Effector memory CD4-positive, alpha-beta T cell (primary cell): ENCODE results near the gene FADS3.

Experiments
- DNase-seq, 3 donors: peaks; one replicate each; pipeline ENCODE4 v3.0.0-alpha.2; 2020
- H3K27ac ChIP-seq: 2 replicates; pipeline ENCODE4 v1.7.0; 2013; ENCODE audit warnings: mild to moderate bottlenecking, low read length, moderate library complexity; ENCODE audit not compliant: insufficient read depth, poor library complexity, severe bottlenecking
- H3K27me3 ChIP-seq: replicated peaks from 2 replicates; pipeline ENCODE4 v1.7.0; 2013; ENCODE audit warnings: mild to moderate bottlenecking, low read length; ENCODE audit not compliant: insufficient read depth, control insufficient read depth, poor library complexity, severe bottlenecking
- H3K36me3 ChIP-seq: 2 replicates; pipeline ENCODE4 v1.7.0; 2013; ENCODE audit warnings: mild to moderate bottlenecking, low read length, moderate library complexity; ENCODE audit not compliant: control insufficient read depth, insufficient read depth
- H3K4me1 ChIP-seq: 2 replicates; pipeline ENCODE4 v1.7.0; 2013; ENCODE audit warnings: low read length, mild to moderate bottlenecking; ENCODE audit not compliant: control insufficient read depth, insufficient read depth, poor library complexity, severe bottlenecking
- H3K4me3 ChIP-seq: 2 replicates; pipeline ENCODE4 v1.7.0; 2013; ENCODE audit warnings: low read length, low read depth, mild to moderate bottlenecking; ENCODE audit not compliant: insufficient read depth, poor library complexity, severe bottlenecking
- H3K9me3 ChIP-seq: 2 replicates; pipeline ENCODE4 v1.7.0; 2013; ENCODE audit warnings: mild to moderate bottlenecking, low read length, moderate library complexity; ENCODE audit not compliant: control insufficient read depth

Gene FADS3

GRCh38 chr11:61913699-61914395 is 22.5 kb upstream of the FADS3 start:
- Histone ChIP-seq H3K9me3 (no peaks in the 10 kb centered on the region), H3K27me3 (peaks cover 8% of the 10 kb centered on the region), H3K4me3 (no peak overlapping the region), H3K4me1 (no peaks in the 10 kb centered on the region), H3K27ac (no peak overlapping the region), H3K36me3 (no peaks in the 10 kb centered on the region)
- no peak for DNase-seq

DNA sequence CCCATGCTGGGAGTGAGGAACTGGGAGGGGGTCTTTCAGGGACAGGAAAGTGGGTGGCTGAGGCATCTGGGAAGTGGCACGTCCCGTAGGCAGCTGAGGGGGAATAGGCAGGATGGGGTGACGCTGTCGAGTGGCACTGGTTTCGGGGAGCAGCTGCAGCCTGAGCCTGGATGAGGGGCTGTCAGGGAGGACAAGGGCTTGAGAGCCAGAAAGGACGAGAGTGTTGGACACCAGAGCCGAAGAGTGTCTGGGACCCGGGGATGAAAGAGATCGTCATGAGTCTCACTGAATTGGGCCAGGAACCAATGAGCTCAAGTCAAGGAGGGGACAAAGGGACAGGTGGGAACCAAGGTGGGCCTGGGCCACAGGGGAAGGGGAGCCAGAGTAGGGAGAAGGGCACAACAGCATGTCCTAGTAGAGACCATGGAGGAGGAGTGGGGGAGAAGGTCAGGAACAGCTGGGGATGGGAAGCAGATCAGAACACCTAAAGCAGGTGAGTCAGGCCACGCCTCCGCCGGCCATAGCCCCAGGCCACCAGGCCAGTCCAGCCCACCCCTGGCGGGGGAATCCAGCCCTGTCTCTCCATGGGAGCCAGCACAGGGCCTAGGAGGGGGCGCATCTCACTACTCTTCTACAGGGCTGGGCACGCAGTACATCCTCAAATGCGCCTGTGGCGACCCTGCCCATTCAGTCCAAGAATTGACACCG is 21.8 kb upstream of the FADS3 start:
- no peaks in the 10 kb centered on the region for H3K9me3 ChIP-seq
- H3K4me3 ChIP-seq: no peak overlapping the region
- H3K27ac ChIP-seq: no peak overlapping the region
- DNase-seq: no peak
- peaks cover 8% of the 10 kb centered on the region for H3K27me3 ChIP-seq
- H3K4me1 ChIP-seq: no peaks in the 10 kb centered on the region
- no peaks in the 10 kb centered on the region for H3K36me3 ChIP-seq

GRCh38 chr11:61912530-61912898 is 21.2 kb upstream of the FADS3 start:
- Histone ChIP-seq H3K36me3 (no peaks in the 10 kb centered on the region), H3K4me1 (no peaks in the 10 kb centered on the region), H3K4me3 (no peak overlapping the region), H3K9me3 (no peaks in the 10 kb centered on the region), H3K27ac (no peak overlapping the region), H3K27me3 (peaks cover 4% of the 10 kb centered on the region)
- no peak for DNase-seq

GRCh38 chr11:61911701-61912529 is 20.6 kb upstream of the FADS3 start:
- no peak for DNase-seq
- peaks cover 3% of the 10 kb centered on the region for H3K27me3 ChIP-seq
- H3K27ac ChIP-seq: no peak overlapping the region
- no peak overlapping the region for H3K4me3 ChIP-seq
- H3K9me3 ChIP-seq: no peaks in the 10 kb centered on the region
- no peaks in the 10 kb centered on the region for H3K36me3 ChIP-seq
- no peaks in the 10 kb centered on the region for H3K4me1 ChIP-seq

DNA sequence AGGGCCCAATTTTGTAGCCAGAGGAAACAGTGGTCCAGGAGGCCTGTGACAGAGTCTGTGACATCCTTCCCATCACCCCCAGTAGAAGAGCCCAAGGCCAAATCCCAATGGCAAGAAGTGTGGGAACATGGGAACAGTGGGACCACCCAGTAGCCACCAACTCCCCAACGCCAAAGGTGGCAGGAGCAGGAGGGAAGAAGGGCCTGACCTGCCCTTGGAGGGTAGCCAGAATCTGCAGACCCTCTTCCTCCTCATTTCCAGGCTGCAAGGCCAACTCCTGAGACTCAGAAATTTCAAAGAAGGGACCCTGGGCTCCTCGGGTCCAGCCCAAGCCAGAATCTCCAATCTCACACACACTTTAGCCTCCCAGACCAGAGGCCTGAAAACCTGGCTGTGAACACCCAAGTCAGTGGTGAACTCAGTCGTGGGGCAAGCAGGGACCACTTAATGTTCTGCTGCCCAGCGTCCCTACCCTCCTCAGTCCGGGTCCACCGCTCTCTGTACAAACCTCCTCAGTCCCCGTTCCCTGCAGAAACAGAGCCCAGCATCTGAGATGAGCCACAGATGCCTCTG is 19.9 kb upstream of the FADS3 start:
- Histone ChIP-seq H3K27me3 (no peaks in the 10 kb centered on the region), H3K9me3 (no peaks in the 10 kb centered on the region), H3K27ac (no peak overlapping the region), H3K36me3 (no peaks in the 10 kb centered on the region), H3K4me1 (no peaks in the 10 kb centered on the region), H3K4me3 (no peak overlapping the region)
- no peak for DNase-seq

GRCh38 chr11:61910187-61911127 is 19.1 kb upstream of the FADS3 start:
- no peaks in the 10 kb centered on the region for H3K4me1 ChIP-seq
- H3K9me3 ChIP-seq: no peaks in the 10 kb centered on the region
- no peak overlapping the region for H3K4me3 ChIP-seq
- no peak overlapping the region for H3K27ac ChIP-seq
- no peaks in the 10 kb centered on the region for H3K36me3 ChIP-seq
- no peaks in the 10 kb centered on the region for H3K27me3 ChIP-seq
- DNase-seq: no peak

DNA sequence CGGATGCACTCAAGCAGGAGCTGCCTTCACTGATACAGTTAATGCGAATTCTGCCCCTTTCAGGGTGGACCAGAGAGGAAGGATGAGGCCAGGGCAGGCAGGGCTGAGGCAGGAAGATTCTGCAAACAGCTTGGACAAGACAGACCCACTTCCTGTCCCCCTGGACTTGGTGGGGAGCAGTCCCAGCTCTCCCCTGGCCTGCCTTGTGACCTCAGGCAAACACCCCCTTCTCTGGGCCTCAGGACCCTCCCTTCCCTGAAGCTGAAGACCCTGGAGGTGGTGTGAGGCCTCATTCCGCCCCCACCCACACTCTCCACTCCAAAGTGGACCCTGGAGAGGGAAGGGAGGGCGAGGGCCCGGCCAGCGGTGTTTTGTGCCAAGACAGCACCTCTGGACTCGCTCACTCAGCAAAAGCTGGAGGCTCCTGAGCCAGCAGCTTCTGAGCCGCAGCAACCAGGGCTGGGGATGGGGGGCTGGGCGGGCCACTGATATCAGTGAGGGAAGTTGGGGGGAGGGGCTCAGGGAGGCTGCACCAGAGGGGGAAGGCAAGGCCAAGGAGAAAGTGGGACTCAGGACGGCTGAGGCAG is 17.5 kb upstream of the FADS3 start:
- no peak for DNase-seq

GRCh38 chr11:61907871-61908729 is 16.8 kb upstream of the FADS3 start:
- Histone ChIP-seq H3K27ac (no peak overlapping the region), H3K9me3 (no peaks in the 10 kb centered on the region), H3K36me3 (no peaks in the 10 kb centered on the region), H3K4me3 (no peak overlapping the region), H3K4me1 (no peaks in the 10 kb centered on the region), H3K27me3 (no peaks in the 10 kb centered on the region)
- DNase-seq: no peak

More for the DNA sequence above, 17.5 kb upstream of the FADS3 start:
- H3K36me3 ChIP-seq: no peaks in the 10 kb centered on the region
- H3K4me1 ChIP-seq: no peaks in the 10 kb centered on the region
- no peak overlapping the region for H3K27ac ChIP-seq
- no peaks in the 10 kb centered on the region for H3K9me3 ChIP-seq
- H3K4me3 ChIP-seq: no peak overlapping the region
- no peaks in the 10 kb centered on the region for H3K27me3 ChIP-seq
